Erythroblast (primary cell): Measurements from ENCODE around the gene TBCE.

Experiments used
- GATA1 ChIP-seq: IDR thresholded peaks from 2 replicates; pipeline ENCODE4 v1.6.1; 2011; ENCODE audit warnings: low read depth, mild to moderate bottlenecking, control low read depth, low read length, moderate library complexity
- POLR2A ChIP-seq: IDR thresholded peaks from 2 replicates; pipeline ENCODE4 v1.6.1; 2011; ENCODE audit warnings: mild to moderate bottlenecking, low read length

DNA sequence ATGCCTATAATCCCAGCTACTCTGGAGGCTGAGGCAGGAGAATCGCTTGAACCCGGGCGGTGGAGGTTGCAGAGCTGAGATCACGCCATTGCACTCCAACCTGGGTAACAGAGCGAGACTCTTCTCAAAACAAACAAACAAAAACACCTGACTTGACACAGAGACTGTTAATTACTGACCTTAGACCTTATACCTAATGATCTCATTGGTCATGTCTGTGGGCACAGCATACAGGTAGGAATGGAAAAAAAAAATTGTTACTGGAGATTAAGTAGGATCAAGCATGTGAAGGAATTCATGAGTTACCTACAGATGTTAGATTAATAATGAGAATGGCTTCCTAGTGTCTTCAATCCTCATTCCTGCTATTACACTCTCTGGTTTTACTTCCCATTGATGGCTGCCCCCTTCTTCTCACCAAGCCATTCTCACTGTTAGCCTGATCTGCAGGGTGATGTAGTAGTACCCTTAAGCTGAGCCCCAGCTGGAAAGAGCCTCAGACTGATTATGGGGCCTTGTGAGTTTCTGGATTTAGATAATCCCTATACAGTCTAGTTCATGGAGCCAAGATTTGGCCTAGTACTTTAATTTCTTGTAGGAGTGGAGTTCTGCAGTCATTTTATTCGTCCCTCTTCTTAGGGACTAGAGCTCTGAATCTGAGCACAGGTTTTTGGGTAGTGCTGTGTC lies 8.8 kb downstream of the TBCE start:
- TF ChIP-seq POLR2A: no peak
- TF ChIP-seq GATA1: no peak
